DMS53 treated with DMSO at 0.1 percent for 48 hours (cell line): ENCODE data around the gene KRCC1.
"Not testable (repeated sequence)": the region's sequence is repeated elsewhere in the genome, so short reads cannot be mapped to it uniquely, and the experiment has no call there.

Experiments
- DNase-seq: peaks from one replicate; lab custom pipeline; 2025; ENCODE audit not compliant: unreplicated experiment; lab: John Stamatoyannopoulos, UW

Gene KRCC1

GRCh38 chr2:88042476-88042875, 13.1 kb downstream of the KRCC1 start:
- DNase-seq: no peak

DNA sequence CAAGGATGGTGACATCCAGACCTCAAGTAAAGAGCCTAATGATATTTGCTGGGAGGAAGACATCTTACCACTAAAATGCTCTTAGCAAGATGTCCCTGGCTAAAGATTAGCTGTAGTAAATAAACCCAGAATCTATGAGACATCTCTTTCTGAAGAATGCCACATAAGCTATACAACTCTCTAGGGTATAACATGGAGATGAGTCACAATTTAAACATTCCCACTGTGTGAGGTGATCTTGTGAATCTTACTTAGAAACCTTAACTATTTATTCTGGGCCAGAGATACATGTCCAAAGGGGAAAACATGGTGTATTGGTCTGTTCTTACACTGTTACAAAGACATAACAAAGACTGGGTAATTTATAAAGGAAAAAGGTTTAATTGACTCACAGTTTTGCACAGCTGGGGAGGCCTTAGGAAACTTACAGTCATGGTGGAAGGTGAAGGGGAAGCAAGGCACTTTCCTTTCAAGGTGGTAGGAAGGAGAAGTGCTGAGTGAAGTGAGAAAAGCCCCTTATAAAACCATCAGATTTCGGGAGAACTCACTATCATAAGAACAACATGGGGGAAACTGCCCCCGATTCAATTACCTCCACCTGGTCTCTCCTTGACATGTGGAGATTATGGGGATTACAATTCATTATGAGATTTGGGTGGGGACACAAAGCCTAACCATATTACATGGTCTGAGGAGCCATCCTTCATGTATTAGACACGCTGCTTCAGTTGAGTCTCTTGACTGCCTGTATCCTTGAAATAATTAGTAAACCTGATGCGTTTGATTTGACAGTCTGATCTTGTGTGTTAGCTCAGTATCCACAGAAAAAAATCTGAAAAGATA, 17.1 kb downstream of the KRCC1 start:
- DNase-seq: peak; percentile 35

GRCh38 chr2:88036606-88037005, 19.0 kb downstream of the KRCC1 start:
- no peak for DNase-seq

- no peak for DNase-seq
Measured at GRCh38 chr2:88036182-88036581, 19.4 kb downstream of the KRCC1 start.

GRCh38 chr2:88032070-88032702, 23.4 kb downstream of the KRCC1 start:
- no peak for DNase-seq

- DNase-seq: no peak
Measured at GRCh38 chr2:88028931-88029330, 26.7 kb downstream of the KRCC1 start.

DNA sequence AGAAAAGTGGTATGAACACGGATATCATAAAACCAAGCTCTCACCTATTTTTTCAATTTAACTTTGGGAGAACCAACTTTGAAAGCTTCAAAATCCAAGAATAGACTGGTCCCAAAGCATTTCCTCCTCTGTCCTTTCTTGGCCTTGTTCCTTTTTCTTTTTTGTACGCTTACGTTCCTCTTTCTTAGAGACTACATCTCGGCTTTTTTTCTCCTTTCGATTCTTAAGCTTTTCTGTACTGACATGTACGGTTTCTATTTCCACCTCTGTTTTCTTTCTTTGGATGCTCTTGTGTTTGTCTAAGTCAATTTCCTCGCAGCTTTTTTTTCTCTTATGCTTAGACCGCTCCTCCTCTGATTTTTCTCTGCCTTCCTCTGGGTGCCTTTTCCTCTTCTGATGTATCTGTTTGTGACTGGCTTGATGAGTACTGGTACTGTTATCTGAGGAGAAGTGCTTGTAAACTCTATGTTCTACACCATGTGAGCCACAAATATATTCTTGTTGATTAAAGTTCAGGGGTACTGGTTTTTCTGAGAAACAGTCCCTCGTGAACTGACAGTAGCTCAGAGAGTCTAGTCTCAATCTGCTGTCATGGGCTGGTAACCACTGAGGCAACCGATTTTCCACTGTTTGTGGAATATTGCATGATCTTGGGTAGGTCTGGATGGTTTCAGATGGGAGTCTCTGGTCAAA, 27.7 kb downstream of the KRCC1 start:
- no peak for DNase-seq

GRCh38 chr2:88024509-88024908, 31.1 kb downstream of the KRCC1 start:
- DNase-seq: no peak

- no peak for DNase-seq
Measured at GRCh38 chr2:88022669-88022921, 33.0 kb downstream of the KRCC1 start.

DNA sequence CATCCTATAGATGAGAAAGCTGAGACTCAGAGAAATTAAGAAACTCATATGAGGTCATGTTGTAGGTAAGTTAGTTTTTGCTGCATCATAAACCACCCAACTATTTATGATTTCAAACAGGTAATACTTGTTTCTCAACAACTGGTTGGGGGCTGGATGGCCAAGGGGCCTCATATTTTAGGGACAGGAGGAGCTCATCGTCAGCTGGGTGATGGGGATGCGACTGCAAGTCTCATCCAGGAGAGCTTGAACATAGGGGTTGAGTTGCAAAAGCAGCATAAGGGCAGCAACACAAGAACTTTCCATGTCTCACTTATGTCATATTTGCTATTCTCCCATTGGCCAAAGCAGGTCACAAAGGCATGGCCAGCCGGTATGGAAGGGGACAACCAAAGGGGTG, 35.6 kb downstream of the KRCC1 start:
- no peak for DNase-seq

DNA sequence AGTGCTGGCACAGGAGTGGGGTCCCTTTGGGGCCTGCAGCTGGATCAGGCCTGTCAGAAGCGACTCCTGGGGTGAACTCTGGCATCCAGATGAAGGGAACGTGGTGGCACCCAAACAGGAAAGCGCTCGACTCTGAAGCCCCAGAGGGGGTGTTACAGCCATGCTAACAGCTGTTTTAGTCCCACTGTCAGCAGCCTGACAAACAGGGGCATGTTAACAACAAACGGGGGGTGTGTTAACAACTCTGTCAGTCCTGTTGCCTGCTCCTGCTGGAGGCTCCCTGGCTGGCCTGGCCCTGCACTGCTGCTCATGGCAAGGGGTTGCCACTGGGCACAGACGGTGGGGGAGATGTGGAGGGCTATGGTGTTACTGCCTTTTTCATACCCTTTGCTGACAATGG, 36.7 kb downstream of the KRCC1 start:
- DNase-seq: no peak

DNA sequence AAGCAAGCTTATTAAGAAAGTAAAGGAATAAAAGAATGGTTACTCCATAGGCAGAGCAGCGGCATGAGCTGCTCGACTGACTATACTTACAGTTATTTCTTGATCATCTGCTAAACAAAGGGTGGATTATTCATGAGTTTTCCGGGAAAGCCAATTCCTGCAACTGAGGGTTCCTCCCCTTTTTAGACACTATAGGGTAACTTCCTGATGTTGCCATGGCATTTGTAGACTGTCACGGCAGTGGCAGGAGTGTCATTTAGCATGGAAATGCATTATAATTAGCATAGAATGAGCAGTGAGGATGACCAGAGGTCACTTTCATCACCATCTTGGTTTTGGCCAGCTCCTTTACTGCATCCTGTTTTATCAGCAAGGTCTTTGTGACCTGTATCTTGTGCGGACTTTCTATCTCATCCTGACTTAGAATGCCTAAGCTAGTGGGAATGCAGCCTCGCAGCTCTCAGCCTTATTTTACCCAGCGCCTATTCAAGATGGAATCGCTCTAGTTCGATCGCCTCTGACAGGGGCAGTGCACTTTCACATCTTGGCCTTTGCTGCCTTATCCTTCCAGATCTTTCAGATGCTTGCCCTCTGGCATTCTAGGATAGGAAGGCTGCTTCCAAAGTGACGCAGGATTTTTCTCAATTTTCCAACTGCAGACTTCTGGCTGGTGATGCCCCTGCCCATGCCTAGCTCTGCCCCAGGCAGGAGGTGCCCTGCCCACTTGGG, 37.3 kb downstream of the KRCC1 start:
- DNase-seq: not testable (repeated sequence)

GRCh38 chr2:88017780-88018038, 37.9 kb downstream of the KRCC1 start:
- DNase-seq: not testable (repeated sequence)

GRCh38 chr2:88016960-88017779, 38.4 kb downstream of the KRCC1 start:
- peak; percentile 76 for DNase-seq

DNA sequence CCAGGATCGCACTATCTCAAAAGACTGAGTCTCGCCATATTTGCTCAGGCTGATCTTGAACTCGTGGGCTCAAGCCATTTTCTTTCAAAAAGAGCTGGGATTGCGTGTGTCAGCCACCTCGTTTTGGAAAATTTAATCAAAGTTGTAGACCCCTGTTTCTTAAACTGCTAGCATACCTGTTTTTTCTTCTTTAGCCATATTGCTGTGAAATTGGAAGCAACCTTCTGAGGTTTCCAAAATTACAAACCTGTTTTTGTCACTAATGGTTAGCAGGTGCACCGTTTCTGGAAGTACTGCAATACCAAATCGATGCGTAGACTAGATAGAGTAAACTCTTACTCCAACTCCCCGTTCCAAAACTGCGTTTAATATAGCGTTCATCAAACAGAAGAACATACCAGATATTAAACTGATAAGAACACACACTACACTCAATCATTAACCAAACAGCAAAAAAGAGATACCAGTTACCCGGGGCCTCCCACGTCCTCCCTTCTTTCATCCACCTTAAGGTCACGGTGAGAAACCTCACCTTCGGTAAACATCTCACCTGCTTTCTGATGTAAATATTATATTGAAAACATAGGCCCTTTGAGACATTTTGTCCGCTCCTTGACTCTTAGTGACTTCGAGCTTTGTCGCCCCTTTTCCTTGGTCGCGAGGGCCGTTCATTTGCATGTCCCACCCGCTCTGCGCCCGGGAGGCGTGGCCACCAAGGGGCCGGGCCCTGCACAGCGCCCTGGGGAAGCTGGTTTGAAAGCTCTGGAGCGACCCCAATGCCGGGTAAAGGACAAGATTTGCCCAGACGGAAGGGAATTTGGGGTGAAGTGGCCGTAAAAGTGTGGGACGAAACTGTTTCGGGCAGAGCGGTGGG, 39.3 kb downstream of the KRCC1 start, which contains the start of gene RNU2-63P:
Gene RNU2-63P, minus strand, starts transcription at position 462 of the 874 bp plus-strand sequence.
- DNase-seq: peak; percentile 76

DNA sequence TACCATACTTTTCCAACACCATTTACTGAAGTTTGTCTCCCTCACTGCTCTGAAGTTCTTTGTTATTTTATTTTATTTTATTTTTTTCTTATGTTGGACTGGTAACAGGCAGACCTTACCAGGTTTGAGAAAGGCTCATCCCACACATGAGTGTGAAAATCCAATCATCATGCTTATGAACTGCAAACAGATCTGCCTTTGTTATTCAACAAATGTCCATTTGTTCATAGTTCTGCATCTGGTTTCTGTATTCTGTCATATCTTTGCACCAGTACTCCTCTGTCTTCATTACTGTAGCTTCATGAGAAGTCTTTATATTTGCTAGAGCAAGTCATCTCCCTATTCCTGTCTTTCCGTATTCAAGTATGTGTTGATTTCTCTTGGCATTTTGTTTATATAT, 44.6 kb downstream of the KRCC1 start:
- DNase-seq: no peak

DNA sequence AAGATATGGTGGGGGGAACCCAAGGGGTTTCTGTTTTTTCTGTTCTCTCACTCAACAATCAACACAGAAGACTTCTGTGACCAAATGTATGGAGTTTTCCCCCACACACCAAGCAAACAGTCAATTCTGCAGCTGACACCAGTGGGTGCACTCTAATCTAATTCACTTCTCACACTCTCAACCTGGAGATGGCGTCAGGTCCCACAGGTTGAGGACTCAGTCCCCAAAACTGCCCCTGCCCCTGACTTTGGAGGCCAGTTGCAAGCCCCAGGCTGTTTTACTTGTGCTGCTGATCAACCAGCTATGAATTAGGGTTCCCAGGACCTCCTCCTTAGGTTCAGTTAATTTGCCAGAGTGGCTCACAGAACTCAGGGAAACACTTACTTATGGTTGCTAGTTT, 45.4 kb downstream of the KRCC1 start:
- no peak for DNase-seq

DNA sequence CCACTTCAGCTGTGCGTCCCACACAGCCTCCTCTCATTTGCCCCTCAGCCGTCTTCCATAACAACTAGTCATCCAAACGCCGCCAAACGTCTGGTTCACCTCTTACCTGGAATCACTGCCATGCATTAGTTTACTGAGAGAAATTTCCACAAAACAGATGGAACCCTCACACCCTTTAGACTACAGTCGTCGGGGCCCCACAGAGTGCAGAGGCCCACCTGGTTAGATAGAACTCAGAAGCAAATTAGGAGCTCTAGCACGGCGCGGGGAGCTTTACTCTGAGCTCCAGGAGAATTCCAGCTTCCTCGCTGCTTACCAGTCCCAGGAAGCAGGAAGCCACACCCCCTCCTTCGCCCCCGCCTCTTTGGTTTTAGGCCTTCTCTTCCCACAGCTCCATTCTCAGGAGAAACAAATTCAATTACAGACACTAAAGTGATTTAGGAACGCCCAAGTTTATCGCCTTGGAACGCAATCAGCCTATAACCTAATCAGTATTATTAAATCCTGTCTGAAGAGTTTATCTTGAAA, 48.6 kb downstream of the KRCC1 start:
- DNase-seq: no peak

- no peak for DNase-seq
Measured at GRCh38 chr2:88005776-88006175, 49.8 kb downstream of the KRCC1 start.
